ENCODE results near the gene IGLL1.

DNA sequence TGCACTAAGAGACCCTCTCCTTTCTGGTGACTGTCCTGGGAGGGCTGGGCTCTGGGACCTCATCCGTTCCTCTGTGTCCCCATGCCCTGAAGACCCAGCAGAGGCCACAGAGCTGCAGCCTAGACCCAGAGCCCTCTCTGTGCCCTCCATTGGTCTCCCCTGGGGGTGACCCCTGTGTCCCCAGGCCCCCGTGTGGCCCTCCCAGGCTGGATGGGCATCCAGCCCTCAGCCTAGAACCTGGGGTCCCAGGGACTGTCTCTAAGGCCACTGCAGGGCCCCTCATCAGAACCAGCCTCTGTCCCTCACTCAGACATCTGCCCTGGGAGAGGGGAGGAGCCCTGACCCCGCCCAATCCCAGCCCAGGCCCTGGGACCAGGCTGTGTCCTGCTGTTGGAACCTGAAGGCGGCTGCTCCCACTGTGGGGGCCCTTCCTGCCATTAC is 5.7 kb downstream of the IGLL1 start:
- TF ChIP-seq, protein P1, sequence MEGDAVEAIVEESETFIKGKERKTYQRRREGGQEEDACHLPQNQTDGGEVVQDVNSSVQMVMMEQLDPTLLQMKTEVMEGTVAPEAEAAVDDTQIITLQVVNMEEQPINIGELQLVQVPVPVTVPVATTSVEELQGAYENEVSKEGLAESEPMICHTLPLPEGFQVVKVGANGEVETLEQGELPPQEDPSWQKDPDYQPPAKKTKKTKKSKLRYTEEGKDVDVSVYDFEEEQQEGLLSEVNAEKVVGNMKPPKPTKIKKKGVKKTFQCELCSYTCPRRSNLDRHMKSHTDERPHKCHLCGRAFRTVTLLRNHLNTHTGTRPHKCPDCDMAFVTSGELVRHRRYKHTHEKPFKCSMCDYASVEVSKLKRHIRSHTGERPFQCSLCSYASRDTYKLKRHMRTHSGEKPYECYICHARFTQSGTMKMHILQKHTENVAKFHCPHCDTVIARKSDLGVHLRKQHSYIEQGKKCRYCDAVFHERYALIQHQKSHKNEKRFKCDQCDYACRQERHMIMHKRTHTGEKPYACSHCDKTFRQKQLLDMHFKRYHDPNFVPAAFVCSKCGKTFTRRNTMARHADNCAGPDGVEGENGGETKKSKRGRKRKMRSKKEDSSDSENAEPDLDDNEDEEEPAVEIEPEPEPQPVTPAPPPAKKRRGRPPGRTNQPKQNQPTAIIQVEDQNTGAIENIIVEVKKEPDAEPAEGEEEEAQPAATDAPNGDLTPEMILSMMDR (IDR thresholded peaks at IDR 0.05) = no peak
- TF ChIP-seq POLR2A (IDR thresholded peaks at IDR 0.05) = no peak
